HG02678 (cell line): ENCODE data around the gene TUNAR.

Experiments
- ATAC-seq: cut with Tn5 transposase; IDR thresholded peaks from one replicate; pipeline ENCODE4 v1.9.1; 2021; ENCODE audit warnings: mild to moderate bottlenecking, moderate library complexity; ENCODE audit not compliant: unreplicated experiment

TUNAR gene

GRCh38 chr14:95876761-95877538, at the start of gene TUNAR:
TUNAR (plus strand) TSS chr14:95876832.
- no peak for ATAC-seq

DNA sequence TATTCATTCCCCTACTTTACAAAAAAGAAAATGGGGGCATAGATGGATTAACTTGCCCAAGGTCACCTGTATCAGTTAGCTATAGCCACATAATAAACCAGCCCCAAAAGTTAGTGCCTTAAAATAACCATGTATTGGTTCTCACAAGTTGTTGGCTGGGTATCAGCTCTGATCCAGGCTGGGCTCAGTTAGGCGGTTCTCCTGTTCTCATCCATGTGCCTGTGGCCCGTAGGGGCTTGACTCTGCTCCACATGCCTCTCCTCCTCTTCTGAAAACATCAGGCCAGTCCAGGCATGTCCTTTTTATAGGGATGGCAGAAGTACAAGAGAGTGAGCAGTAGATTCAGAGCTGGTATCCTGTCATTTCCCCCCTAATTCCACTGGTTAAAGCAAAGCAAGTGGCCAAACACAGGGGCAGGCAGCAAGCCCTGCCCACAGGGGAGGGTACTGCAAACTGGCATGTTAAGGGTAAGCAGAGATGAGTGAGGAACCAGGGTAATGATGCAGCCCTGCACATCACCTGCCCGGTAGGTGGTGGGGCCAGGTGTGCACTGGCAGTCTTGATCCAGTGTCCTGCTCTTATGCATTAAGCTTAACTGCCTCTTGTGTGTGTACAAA, 47.9 kb upstream of the TUNAR start:
- no peak for ATAC-seq

GRCh38 chr14:95829321-95829720, 47.3 kb upstream of the TUNAR start:
- ATAC-seq: no peak

DNA sequence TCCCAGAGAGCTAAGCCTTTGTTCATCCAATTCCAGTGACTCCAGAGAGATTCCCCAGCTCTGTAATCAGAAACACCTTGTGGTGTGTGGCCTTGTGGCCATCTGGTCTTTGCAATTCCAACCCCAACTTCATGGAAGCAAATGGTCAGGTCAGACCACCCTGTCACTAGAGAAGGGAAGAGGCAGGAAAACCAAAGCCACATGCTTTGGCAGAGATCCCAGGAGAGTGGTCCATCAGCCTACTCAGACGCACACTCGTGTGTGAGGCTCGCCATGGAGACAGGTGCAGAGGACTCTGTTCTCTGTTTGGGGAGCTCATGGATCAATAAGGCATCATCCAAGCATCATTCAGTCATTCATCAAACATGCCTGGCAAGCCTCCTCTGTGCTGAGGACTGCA, 46.2 kb upstream of the TUNAR start:
- ATAC-seq: no peak

DNA sequence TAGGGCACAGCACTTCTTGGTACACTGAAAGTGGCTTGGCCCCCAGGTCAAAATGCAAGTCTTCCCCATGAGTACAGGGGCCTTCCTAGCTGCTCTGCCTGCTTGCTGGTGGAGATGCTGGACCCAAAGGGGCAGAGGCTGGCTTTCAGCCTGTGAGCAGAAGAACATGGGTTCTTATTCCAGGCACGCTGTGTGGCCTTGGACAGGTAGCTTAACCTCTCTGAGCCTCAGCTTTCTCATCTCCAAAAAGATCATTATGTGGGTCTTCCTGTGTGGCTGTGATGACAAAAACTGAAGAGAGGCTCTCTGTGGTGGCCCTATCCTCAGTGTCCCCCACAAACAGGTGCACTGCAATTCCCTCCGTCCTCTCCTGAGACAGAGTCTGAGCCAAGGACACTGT, 45.6 kb upstream of the TUNAR start:
- ATAC-seq: no peak

GRCh38 chr14:95831468-95831867, 45.2 kb upstream of the TUNAR start:
- no peak for ATAC-seq

GRCh38 chr14:95832012-95832411, 44.6 kb upstream of the TUNAR start:
- no peak for ATAC-seq

DNA sequence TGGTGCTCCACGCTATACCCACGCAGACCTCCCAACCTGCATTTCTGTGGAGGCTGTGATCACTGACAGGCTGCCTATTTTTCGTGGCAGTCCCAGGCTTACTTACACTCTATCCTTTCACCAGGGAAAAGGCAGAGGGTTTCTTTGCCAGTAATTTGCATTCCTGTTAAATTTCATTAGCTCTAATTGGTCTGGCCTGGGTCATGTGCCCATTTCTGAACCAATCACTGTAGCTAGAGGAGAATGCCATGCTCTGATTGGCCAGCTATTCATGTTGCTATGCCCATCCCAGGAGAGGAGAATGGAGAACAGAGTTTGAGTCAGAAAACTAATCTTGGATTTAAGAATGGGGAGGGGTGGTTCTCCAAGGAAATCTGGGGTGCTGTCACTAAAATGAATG, 43.2 kb upstream of the TUNAR start:
- ATAC-seq: no peak

DNA sequence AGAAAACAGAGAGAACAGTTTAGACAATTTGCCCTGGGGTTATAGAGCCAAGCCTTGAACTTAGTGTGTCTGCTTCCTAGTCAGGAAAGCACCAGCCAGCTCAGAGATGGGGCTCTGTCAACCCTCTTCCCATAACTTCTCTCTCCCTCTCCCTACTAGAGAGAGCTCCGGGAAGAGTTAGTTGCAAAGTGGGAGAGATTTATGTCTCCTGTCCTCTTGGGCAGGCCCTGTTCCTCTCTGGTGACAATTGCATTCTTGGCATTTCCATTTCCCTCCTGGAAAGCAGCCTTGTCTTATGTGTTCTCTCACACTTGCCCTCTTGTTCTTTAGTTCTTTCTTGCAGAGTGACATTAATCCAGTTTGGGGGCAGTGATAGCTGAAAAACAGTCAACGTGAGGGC, 42.1 kb upstream of the TUNAR start:
- ATAC-seq: no peak

DNA sequence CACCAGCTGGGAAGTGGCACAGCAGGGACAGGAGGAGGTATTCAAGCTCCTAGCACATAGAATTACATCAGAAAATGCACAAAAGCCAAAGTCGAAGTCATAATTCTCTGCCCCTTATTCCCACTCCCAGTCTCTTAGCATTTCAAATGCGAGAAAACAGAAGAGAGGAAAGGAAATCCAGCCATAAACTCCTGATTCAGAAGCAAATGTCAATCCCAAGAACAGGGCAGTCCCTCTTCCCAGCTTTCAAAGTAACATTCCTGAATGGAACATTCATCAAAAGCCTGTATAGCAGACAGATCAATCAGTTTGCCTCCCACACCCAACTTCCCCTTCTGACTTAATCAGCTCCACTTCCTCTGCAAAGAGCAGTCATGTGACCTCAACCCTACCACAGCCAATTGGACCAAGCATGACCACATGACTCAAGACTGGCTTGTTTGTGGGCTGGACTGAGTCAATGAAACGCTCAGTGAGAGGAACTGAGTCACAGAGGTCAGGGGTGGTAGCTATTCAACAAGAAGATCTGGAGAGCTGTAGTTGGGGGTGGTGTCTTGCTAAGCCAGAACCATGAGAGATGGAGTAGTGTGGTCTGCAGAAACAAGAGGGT, 41.4 kb upstream of the TUNAR start:
- ATAC-seq: no peak

- ATAC-seq: no peak
Observed at GRCh38 chr14:95838862-95839261, 37.8 kb upstream of the TUNAR start.

DNA sequence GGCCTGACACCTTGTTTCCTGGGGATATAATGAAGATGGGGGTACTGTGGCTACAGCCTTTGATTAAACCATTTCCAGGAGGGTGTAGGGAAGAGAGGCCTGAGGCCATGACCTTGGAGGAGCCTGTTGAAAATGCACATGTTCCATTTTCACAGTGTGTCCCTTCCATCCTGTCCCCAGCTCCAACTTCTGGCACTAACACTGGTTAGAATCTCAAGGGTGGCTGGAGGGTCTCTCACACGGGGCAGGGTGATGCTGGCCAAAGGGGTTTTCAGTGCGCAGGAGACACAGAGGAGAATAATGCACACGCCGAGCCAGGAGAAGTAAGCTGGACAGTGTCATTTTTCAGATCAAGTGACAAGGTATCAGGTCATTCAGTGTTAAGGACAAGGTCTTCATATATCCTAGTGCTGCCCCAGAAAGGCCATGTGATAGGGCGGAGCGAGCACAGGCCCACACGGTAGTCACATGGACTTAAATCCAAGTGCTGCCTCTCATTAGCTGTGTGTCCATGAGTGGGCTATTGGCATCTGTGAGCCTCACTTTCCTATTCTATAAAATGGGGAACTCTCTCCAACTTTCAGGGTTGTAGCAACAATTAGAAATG, 36.4 kb upstream of the TUNAR start:
- no peak for ATAC-seq

- no peak for ATAC-seq
Observed at GRCh38 chr14:95841668-95842067, 35.0 kb upstream of the TUNAR start.

- no peak for ATAC-seq
Observed at GRCh38 chr14:95849761-95850160, 26.9 kb upstream of the TUNAR start.

- no peak for ATAC-seq
Observed at GRCh38 chr14:95850429-95850828, 26.2 kb upstream of the TUNAR start.

GRCh38 chr14:95855606-95856005, 21.0 kb upstream of the TUNAR start:
- ATAC-seq: no peak

DNA sequence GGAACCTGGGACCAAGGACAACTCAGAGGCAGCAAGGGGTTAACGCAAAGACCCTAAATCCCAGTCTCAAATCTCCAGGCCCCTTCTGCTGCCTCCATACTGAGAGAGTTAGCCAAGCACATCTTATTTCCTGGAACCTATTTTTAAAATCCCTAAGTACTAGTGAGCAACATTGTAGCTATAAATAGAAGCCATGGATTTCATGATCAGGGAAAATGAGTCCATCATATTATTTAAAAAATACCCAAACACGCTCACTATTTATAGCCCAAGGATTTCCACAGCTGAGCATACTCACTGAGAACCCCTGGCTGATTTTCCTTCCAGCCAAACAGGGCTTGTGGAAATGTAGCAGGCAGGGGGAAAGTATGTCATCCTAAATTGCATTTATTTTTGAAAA, 19.4 kb upstream of the TUNAR start:
- no peak for ATAC-seq

DNA sequence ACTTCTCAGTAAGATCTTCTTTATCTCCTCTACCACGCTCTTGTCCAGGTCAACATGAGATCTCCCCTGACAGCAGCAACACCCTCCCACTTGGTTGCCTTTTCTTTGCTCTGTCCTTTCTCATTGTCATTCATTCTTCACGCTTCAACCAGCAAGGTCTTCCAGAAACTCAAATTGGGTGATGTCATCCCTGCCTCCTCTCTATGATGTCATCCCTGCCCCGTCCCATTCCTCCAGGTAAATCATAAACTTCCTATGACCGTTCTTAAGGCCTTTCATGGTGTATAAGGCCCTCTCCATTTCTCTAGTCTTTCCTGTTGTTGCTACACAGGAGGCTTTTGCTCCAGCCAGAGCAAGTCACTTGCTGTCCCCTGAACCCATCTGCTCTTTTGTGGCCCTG, 17.7 kb upstream of the TUNAR start:
- no peak for ATAC-seq

DNA sequence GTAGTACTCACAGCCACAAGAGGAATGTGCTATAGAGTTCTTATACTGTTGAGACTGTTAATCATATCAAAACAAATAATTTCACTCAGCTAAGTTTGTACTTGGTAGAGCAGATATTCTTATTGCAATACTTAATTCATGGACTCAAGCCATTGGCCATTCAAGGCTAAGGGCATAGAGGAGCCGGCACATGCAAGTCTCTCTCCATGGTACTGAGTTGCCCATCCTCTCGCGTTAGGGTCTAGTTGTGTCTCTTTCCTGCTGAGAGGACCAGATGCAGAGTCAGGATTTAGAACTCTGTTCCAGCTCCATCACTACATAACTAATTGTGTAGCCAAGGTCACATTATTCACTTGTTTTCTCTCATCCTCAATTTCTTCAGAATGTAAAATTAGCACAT, 14.4 kb upstream of the TUNAR start:
- ATAC-seq: no peak

GRCh38 chr14:95863295-95863694, 13.3 kb upstream of the TUNAR start:
- ATAC-seq: no peak

- ATAC-seq: no peak
Observed at GRCh38 chr14:95869776-95870175, 6.9 kb upstream of the TUNAR start.

- no peak for ATAC-seq
Observed at GRCh38 chr14:95870772-95871171, 5.9 kb upstream of the TUNAR start.
